A673 (cell line): ENCODE results near the gene FBXL7.

Experiments
- EZH2 ChIP-seq: fragments of 200-600 bp; sonication (generic); IDR thresholded peaks from 2 replicates; pipeline ENCODE4 v1.6.1; 2017; ENCODE audit warnings: borderline replicate concordance, low read depth, mild to moderate bottlenecking, mixed read lengths, antibody characterized with exemption, low read length; ENCODE audit not compliant: poor library complexity, severe bottlenecking
- TF ChIP-seq, protein P1 (sequence below): fragments of 300-800, 200-600 bp; sonication (generic); conservative IDR thresholded peaks from 2 replicates; pipeline ENCODE4 v1.5.1; 2017; ENCODE audit warnings: low read depth, mild to moderate bottlenecking, antibody characterized with exemption, low read length, moderate library complexity, mixed read lengths

DNA sequence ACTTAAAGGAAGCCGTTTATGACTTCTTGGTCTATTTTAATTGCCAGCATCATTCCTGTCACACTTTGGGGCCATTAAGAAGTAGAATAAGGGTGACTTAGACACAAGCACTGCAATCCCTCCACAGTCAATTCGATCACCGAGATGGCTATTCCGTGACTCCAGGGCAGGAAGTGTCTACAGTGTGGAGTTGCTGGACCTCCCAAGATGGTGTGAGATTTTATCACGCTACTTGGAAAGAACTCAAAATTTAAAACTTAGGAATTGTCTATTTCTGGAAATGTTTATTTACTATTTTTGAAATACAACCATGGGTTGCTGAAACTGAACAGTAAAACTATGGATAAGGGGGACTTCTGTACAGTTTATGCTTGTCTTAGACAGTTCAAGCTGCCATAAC is 6.2 kb downstream of the FBXL7 start:
- TF ChIP-seq, protein P1, sequence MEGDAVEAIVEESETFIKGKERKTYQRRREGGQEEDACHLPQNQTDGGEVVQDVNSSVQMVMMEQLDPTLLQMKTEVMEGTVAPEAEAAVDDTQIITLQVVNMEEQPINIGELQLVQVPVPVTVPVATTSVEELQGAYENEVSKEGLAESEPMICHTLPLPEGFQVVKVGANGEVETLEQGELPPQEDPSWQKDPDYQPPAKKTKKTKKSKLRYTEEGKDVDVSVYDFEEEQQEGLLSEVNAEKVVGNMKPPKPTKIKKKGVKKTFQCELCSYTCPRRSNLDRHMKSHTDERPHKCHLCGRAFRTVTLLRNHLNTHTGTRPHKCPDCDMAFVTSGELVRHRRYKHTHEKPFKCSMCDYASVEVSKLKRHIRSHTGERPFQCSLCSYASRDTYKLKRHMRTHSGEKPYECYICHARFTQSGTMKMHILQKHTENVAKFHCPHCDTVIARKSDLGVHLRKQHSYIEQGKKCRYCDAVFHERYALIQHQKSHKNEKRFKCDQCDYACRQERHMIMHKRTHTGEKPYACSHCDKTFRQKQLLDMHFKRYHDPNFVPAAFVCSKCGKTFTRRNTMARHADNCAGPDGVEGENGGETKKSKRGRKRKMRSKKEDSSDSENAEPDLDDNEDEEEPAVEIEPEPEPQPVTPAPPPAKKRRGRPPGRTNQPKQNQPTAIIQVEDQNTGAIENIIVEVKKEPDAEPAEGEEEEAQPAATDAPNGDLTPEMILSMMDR = no peak
- no peak for TF ChIP-seq EZH2
